Measurements from ENCODE around the gene ERP27.

GRCh38 chr12:14972816-14973215, 34.5 kb upstream of the ERP27 start, which contains the start of gene PDE6H:
- TF ChIP-seq, protein P1, sequence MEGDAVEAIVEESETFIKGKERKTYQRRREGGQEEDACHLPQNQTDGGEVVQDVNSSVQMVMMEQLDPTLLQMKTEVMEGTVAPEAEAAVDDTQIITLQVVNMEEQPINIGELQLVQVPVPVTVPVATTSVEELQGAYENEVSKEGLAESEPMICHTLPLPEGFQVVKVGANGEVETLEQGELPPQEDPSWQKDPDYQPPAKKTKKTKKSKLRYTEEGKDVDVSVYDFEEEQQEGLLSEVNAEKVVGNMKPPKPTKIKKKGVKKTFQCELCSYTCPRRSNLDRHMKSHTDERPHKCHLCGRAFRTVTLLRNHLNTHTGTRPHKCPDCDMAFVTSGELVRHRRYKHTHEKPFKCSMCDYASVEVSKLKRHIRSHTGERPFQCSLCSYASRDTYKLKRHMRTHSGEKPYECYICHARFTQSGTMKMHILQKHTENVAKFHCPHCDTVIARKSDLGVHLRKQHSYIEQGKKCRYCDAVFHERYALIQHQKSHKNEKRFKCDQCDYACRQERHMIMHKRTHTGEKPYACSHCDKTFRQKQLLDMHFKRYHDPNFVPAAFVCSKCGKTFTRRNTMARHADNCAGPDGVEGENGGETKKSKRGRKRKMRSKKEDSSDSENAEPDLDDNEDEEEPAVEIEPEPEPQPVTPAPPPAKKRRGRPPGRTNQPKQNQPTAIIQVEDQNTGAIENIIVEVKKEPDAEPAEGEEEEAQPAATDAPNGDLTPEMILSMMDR (IDR thresholded peaks at IDR 0.05): no peak
- TF ChIP-seq EZH2 (IDR thresholded peaks at IDR 0.05) (no peak), EZH2phosphoT487 (IDR thresholded peaks at IDR 0.05) (no peak)

Measured in neural progenitor cell (in vitro differentiated cells).